Endodermal cell (in vitro differentiated cells): ENCODE data around the gene GTF2E1. TPM values are rescaled to one million over a fixed set of nuclear protein-coding genes. Genes with fewer than 3 reads are reported as not detected.

Experiments
- DNase-seq: peaks from one replicate; pipeline ENCODE4 v3.0.0-alpha.2; 2017
- H3K27ac ChIP-seq: 2 replicates; pipeline ENCODE4 v1.5.1; 2013; ENCODE audit warnings: mild to moderate bottlenecking, low read depth, low read length, moderate library complexity
- H3K27me3 ChIP-seq: 2 replicates; pipeline ENCODE4 v1.6.1; 2013; ENCODE audit warnings: mild to moderate bottlenecking, low read length, moderate library complexity; ENCODE audit not compliant: insufficient read depth, control insufficient read depth, poor library complexity, severe bottlenecking
- H3K36me3 ChIP-seq: 2 replicates; pipeline ENCODE4 v1.7.0; 2013; ENCODE audit warnings: mild to moderate bottlenecking, low read length, moderate library complexity; ENCODE audit not compliant: control insufficient read depth, insufficient read depth
- H3K4me1 ChIP-seq: one replicate; pipeline ENCODE4 v1.7.0; 2013; ENCODE audit warnings: low read length; ENCODE audit not compliant: control insufficient read depth, insufficient read depth
- H3K4me3 ChIP-seq: 2 replicates; pipeline ENCODE4 v1.5.1; 2013; ENCODE audit warnings: mild to moderate bottlenecking, low read length, moderate library complexity
- H3K9ac ChIP-seq: 2 replicates; pipeline ENCODE4 v1.6.1; 2013; ENCODE audit warnings: mild to moderate bottlenecking, low read length, moderate library complexity; ENCODE audit not compliant: poor library complexity, severe bottlenecking; ENCODE audit errors: extremely low read depth
- H3K9me3 ChIP-seq: 2 replicates; pipeline ENCODE4 v1.6.1; 2013; ENCODE audit warnings: mild to moderate bottlenecking, low read length, moderate library complexity; ENCODE audit not compliant: control insufficient read depth
- H3K27ac Mint-ChIP-seq: 2 replicates; pipeline ENCODE4 v1.8.0; 2020; ENCODE audit warnings: mixed read lengths
- H3K27me3 Mint-ChIP-seq: 2 replicates; pipeline ENCODE4 v1.8.0; 2021; ENCODE audit warnings: mild to moderate bottlenecking, mixed read lengths; ENCODE audit not compliant: insufficient read depth
- H3K36me3 Mint-ChIP-seq: 2 replicates; pipeline ENCODE4 v1.8.0; 2020; ENCODE audit warnings: low read depth, mixed read lengths
- H3K4me1 Mint-ChIP-seq: 2 replicates; pipeline ENCODE4 v1.8.0; 2020; ENCODE audit warnings: mixed read lengths
- H3K4me3 Mint-ChIP-seq: 2 replicates; pipeline ENCODE4 v1.8.0; 2020; ENCODE audit warnings: mild to moderate bottlenecking, moderate library complexity, mixed read lengths
- H3K9me3 Mint-ChIP-seq: 2 replicates; pipeline ENCODE4 v1.8.0; 2020; ENCODE audit warnings: mild to moderate bottlenecking, mixed read lengths
- CTCF ChIP-seq: fragments of 200-600 bp; sonication (generic); conservative IDR thresholded peaks from 2 replicates; pipeline ENCODE4 v1.5.0; 2021; ENCODE audit warnings: antibody characterized with exemption, mild to moderate bottlenecking
- WGBS, 2 experiments: methylation state at CpG; one replicate each; pipeline versions ENCODE4 v1.1.5 to v1.1.7; 2013; ENCODE audit warnings: missing lambda C conversion rate in 2 of 2, mixed read lengths in 1 of 2; ENCODE audit not compliant: insufficient coverage in 1 of 2, insufficient read length in 1 of 2; 5-methylcytosine and 5-hydroxymethylcytosine counted together
- total RNA-seq, 2 donors: library from RNA; stranded (reverse); fragmentation: NEBNext Ultra II Directional in 1 of 2; extraction: Animal tissue kit (Norgen Biotek cat#: 25700) in 1 of 2; gene quantifications; 2 replicates in 1 of 2; 3 replicates in 1 of 2; pipeline ENCODE4 v1.2.1, GENCODE V29; 2021

Gene GTF2E1
- total RNA-seq, 2 donors from 2014 or later: 42.6 to 51.1 TPM

GRCh38 chr3:120741320-120741719 is 1.2 kb upstream of the GTF2E1 start:
- peaks cover 28% of the 10 kb centered on the region for H3K9me3 Mint-ChIP-seq
- H3K9me3 ChIP-seq: peaks cover 25% of the 10 kb centered on the region
- H3K4me1 ChIP-seq: no peaks in the 10 kb centered on the region
- no peak for TF ChIP-seq CTCF
- no peak overlapping the region for H3K27ac ChIP-seq
- peaks cover 21% of the 10 kb centered on the region for H3K36me3 ChIP-seq
- peak overlapping the region; percentile 94 for H3K4me3 ChIP-seq
- peaks cover 15% of the 10 kb centered on the region for H3K4me1 Mint-ChIP-seq
- peaks cover 27% of the 10 kb centered on the region for H3K36me3 Mint-ChIP-seq
- H3K9ac ChIP-seq: no peak overlapping the region
- no peaks in the 10 kb centered on the region for H3K27me3 Mint-ChIP-seq
- no peak overlapping the region for H3K27ac Mint-ChIP-seq
- H3K4me3 Mint-ChIP-seq: peak overlapping the region; percentile 99
- 76 to 83% methylated on average over 1 to 3 of the region's 3 CpGs for WGBS, 2 experiments
- no peaks in the 10 kb centered on the region for H3K27me3 ChIP-seq
- no peak for DNase-seq

- no peak for DNase-seq
- peaks cover 21% of the 10 kb centered on the region for H3K36me3 ChIP-seq
- no peaks in the 10 kb centered on the region for H3K27me3 ChIP-seq
- H3K27ac ChIP-seq: no peak overlapping the region
- Mint-ChIP-seq H3K9me3 (peaks cover 25% of the 10 kb centered on the region), H3K27ac (peak overlapping the region; percentile 99), H3K4me3 (peak overlapping the region; percentile 99), H3K4me1 (peaks cover 15% of the 10 kb centered on the region), H3K27me3 (no peaks in the 10 kb centered on the region), H3K36me3 (peaks cover 29% of the 10 kb centered on the region)
- TF ChIP-seq CTCF: no peak
- H3K9me3 ChIP-seq: peaks cover 25% of the 10 kb centered on the region
- peak overlapping the region; percentile 95 for H3K9ac ChIP-seq
- no peaks in the 10 kb centered on the region for H3K4me1 ChIP-seq
- 25 to 30% methylated on average over 8 to 10 of the region's 10 CpGs for whole genome bisulfite sequencing, 2 experiments
- peak overlapping the region; percentile 94 for H3K4me3 ChIP-seq
Measured at GRCh38 chr3:120741837-120742197, 727 bp upstream of the GTF2E1 start.

- Mint-ChIP-seq H3K9me3 (peaks cover 21% of the 10 kb centered on the region), H3K27ac (peak overlapping the region; percentile 99), H3K4me1 (peaks cover 15% of the 10 kb centered on the region), H3K36me3 (peaks cover 24% of the 10 kb centered on the region), H3K27me3 (no peaks in the 10 kb centered on the region), H3K4me3 (peak overlapping the region; percentile 99)
- Histone ChIP-seq H3K27ac (peak overlapping the region; percentile 37), H3K4me3 (peak overlapping the region; percentile 94), H3K9me3 (peaks cover 14% of the 10 kb centered on the region), H3K9ac (peak overlapping the region; percentile 95), H3K4me1 (no peaks in the 10 kb centered on the region), H3K27me3 (no peaks in the 10 kb centered on the region), H3K36me3 (peaks cover 11% of the 10 kb centered on the region)
- no peak for DNase-seq
- WGBS, 2 experiments: 0 to 1% methylated on average over 5 to 26 of the region's 26 CpGs
- no peak for TF ChIP-seq CTCF
Measured at GRCh38 chr3:120742849-120743365, 363 bp downstream of the GTF2E1 start.
